Mesendoderm (in vitro differentiated cells): Measurements from ENCODE around the gene WDR73.
"Not testable (repeated sequence)": the region's sequence is repeated elsewhere in the genome, so short reads cannot be mapped to it uniquely, and the experiment has no call there.

ENCODE experiments used
- DNase-seq: peaks from one replicate; pipeline ENCODE4 v3.0.0; 2013
- H2AK5ac ChIP-seq: 2 replicates; pipeline ENCODE4 v1.6.1; 2013; ENCODE audit warnings: low read length, inconsistent platforms
- H2BK120ac ChIP-seq: 2 replicates; pipeline ENCODE4 v1.6.1; 2013; ENCODE audit warnings: low read depth, mild to moderate bottlenecking, low read length, moderate library complexity, mixed read lengths
- H2BK15ac ChIP-seq: replicated peaks from 2 replicates; pipeline ENCODE4 v1.6.1; 2013; ENCODE audit warnings: low read depth, mild to moderate bottlenecking, moderate library complexity
- H2BK5ac ChIP-seq: 2 replicates; pipeline ENCODE4 v1.6.1; 2013; ENCODE audit warnings: low read length, inconsistent platforms
- H3K18ac ChIP-seq: 2 replicates; pipeline ENCODE4 v1.6.1; 2013; ENCODE audit warnings: mild to moderate bottlenecking, low read length, mixed read lengths
- H3K23ac ChIP-seq: one replicate; pipeline ENCODE4 v1.6.1; 2013; ENCODE audit warnings: low read length
- H3K27ac ChIP-seq: 2 replicates; pipeline ENCODE4 v1.5.1; 2013; ENCODE audit warnings: low read depth, mild to moderate bottlenecking, inconsistent platforms, low read length, moderate library complexity
- H3K27me3 ChIP-seq: 2 replicates; pipeline ENCODE4 v1.6.1; 2013; ENCODE audit warnings: low read length, control low read depth, mild to moderate bottlenecking, inconsistent platforms; ENCODE audit not compliant: insufficient read depth, poor library complexity
- H3K36me3 ChIP-seq: 2 replicates; pipeline ENCODE4 v1.6.1; 2013; ENCODE audit warnings: low read length, inconsistent platforms; ENCODE audit not compliant: control insufficient read depth, insufficient read depth
- H3K4ac ChIP-seq: one replicate; pipeline ENCODE4 v1.6.1; 2013; ENCODE audit warnings: low read depth, mild to moderate bottlenecking, low read length, moderate library complexity
- H3K4me1 ChIP-seq: 2 replicates; pipeline ENCODE4 v1.6.1; 2013; ENCODE audit warnings: low read depth, low read length, inconsistent platforms; ENCODE audit not compliant: control insufficient read depth
- H3K4me2 ChIP-seq: 2 replicates; pipeline ENCODE4 v1.6.1; 2013; ENCODE audit warnings: low read length
- H3K4me3 ChIP-seq: 2 replicates; pipeline ENCODE4 v1.5.1; 2013; ENCODE audit warnings: mild to moderate bottlenecking, low read length
- H3K56ac ChIP-seq: one replicate; pipeline ENCODE4 v1.6.1; 2013; ENCODE audit warnings: low read length
- H3K79me1 ChIP-seq: 2 replicates; pipeline ENCODE4 v1.6.1; 2013; ENCODE audit warnings: low read length, inconsistent platforms
- H3K79me2 ChIP-seq: 2 replicates; pipeline ENCODE4 v1.6.1; 2013; ENCODE audit warnings: mild to moderate bottlenecking, low read length; ENCODE audit not compliant: control insufficient read depth, insufficient read depth
- H3K9ac ChIP-seq: 2 replicates; pipeline ENCODE4 v1.6.1; 2013; ENCODE audit warnings: low read length, inconsistent platforms
- H4K5ac ChIP-seq: one replicate; pipeline ENCODE4 v1.6.1; 2013; ENCODE audit warnings: low read length
- H4K8ac ChIP-seq: one replicate; pipeline ENCODE4 v1.6.1; 2013; ENCODE audit warnings: low read depth, mild to moderate bottlenecking, control low read depth, low read length, moderate library complexity
- WGBS: extraction: QIAGEN DNeasy Blood & Tissue Kit; methylation state at CpG from one replicate; pipeline ENCODE4 v1.1.7; 2013; ENCODE audit warnings: low lambda C conversion rate, missing lambda C conversion rate; ENCODE audit not compliant: insufficient coverage; ENCODE audit errors: extremely low coverage; 5-methylcytosine and 5-hydroxymethylcytosine counted together

The WDR73 gene

DNA sequence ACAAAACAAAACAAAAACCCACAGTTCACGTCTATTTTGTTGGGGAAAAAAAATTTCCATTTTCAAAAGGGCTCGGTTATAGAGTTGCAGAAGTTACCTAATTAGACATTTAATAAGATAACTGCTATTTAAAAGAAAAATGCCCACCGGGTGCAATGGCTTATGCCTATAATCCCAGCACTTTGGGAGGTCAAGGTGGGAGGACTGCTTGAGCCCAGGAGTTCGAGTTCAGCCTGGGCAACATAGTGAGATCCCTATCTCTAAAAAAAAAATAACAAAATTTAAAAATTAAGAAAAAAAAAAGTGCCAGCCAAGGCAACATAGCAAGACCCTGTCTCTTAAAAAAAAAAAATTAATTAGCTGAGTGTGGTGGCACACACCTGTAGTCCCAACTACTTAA is 42.7 kb upstream of the WDR73 start:
- no peak overlapping the region for H2BK15ac ChIP-seq
- H3K9ac ChIP-seq: no peak overlapping the region
- H2BK5ac ChIP-seq: no peak overlapping the region
- no peak overlapping the region for H3K27ac ChIP-seq
- no peak overlapping the region for H2BK120ac ChIP-seq
- WGBS: no CpG with 5 or more reads among the region's 4 CpGs
- no peak overlapping the region for H3K18ac ChIP-seq
- H3K79me1 ChIP-seq: peaks cover 6% of the 10 kb centered on the region
- no peak overlapping the region for H3K4ac ChIP-seq
- no peak overlapping the region for H3K4me3 ChIP-seq
- H3K36me3 ChIP-seq: no peaks in the 10 kb centered on the region
- no peaks in the 10 kb centered on the region for H3K27me3 ChIP-seq
- no peaks in the 10 kb centered on the region for H3K4me1 ChIP-seq
- H4K8ac ChIP-seq: no peak overlapping the region
- H2AK5ac ChIP-seq: no peak overlapping the region
- H4K5ac ChIP-seq: no peak overlapping the region
- H3K79me2 ChIP-seq: peaks cover 41% of the 10 kb centered on the region
- DNase-seq: no peak
- H3K4me2 ChIP-seq: no peak overlapping the region
- no peak overlapping the region for H3K56ac ChIP-seq
- no peak overlapping the region for H3K23ac ChIP-seq

DNA sequence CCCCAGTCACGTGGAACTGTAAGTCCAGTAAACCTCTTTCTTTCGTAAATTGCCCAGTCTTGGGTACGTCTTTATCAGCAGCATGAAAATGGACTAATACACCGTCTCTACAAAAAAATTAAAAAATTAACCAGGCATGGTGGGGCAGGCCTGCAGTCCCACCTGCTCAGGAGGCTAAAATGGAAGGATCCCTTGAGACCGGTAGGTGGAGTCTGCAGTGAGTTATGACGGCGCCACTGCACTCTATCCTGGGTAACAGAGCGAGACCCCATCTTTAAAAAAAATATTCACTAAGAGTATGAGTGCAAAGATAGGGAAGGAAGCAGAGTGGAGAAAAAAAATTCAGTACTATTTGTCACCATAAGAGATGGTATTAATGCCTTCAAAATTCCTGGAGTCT is 36.3 kb upstream of the WDR73 start:
- H3K56ac ChIP-seq: no peak overlapping the region

DNA sequence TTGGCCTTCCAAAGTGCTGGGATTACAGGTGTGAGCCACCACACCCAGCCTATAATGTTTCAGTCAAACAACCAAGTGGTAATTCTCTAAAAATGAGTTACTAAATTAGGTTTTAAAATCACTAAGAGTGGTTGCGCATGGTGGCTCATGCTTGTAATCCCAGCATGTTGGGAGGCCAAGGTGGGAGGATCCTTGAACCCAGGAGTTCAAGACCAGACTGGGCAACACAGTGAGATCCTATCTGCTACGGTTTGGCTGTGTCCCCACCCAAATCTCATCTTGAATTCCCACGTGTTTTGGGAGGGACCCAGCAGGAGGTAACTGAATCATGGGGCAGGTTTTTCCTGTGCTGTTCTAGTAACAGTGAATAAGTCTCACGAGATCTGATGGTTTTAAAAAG is 35.8 kb upstream of the WDR73 start:
- Histone ChIP-seq H3K27me3 (no peaks in the 10 kb centered on the region), H2BK5ac (no peak overlapping the region), H3K56ac (no peak overlapping the region), H3K27ac (no peak overlapping the region), H3K9ac (no peak overlapping the region), H2BK15ac (no peak overlapping the region), H3K79me1 (peaks cover 3% of the 10 kb centered on the region), H4K8ac (no peak overlapping the region), H2AK5ac (no peak overlapping the region), H3K36me3 (no peaks in the 10 kb centered on the region), H3K4me2 (no peak overlapping the region), H3K4me3 (no peak overlapping the region), H3K4me1 (no peaks in the 10 kb centered on the region), H2BK120ac (no peak overlapping the region), H3K4ac (no peak overlapping the region), H3K18ac (no peak overlapping the region), H3K79me2 (peaks cover 14% of the 10 kb centered on the region), H4K5ac (no peak overlapping the region), H3K23ac (no peak overlapping the region)
- WGBS: no CpG with 5 or more reads among the region's 4 CpGs
- DNase-seq: no peak

More for the DNA sequence above, 36.3 kb upstream of the WDR73 start:
- no peak overlapping the region for H3K4me2 ChIP-seq
- peaks cover 3% of the 10 kb centered on the region for H3K79me1 ChIP-seq
- no peak overlapping the region for H3K18ac ChIP-seq
- H4K5ac ChIP-seq: no peak overlapping the region
- no peaks in the 10 kb centered on the region for H3K4me1 ChIP-seq
- no peak overlapping the region for H3K9ac ChIP-seq
- H3K79me2 ChIP-seq: peaks cover 14% of the 10 kb centered on the region
- no peak overlapping the region for H2BK15ac ChIP-seq
- no peak overlapping the region for H2AK5ac ChIP-seq
- no peak overlapping the region for H3K27ac ChIP-seq
- no peak overlapping the region for H2BK5ac ChIP-seq
- no peak overlapping the region for H3K4ac ChIP-seq
- no peak overlapping the region for H2BK120ac ChIP-seq
- no peaks in the 10 kb centered on the region for H3K36me3 ChIP-seq
- no peak for DNase-seq
- H3K27me3 ChIP-seq: no peaks in the 10 kb centered on the region
- no peak overlapping the region for H4K8ac ChIP-seq
- WGBS: no CpG with 5 or more reads among the region's 8 CpGs
- H3K23ac ChIP-seq: no peak overlapping the region
- H3K4me3 ChIP-seq: no peak overlapping the region

DNA sequence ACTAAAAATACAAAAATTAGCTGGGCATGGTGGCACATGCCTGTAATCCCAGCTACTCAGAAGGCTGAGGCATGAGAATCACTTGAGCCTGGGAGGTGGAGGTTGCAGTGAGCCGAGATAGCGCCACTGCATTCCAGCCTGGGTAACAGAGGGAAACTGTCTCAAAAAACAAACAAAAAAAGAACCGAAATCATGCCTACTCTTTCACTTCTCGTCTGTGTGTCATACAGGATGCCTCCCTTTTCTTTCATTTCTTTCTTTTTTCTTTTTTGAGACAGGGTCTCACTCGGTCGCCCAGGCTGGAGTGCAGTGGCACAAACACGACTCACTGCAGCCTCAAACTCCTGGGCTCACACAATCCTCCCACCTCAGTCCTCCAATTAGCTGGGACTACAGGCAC is 32.4 kb upstream of the WDR73 start:
- not testable (repeated sequence) for H2BK120ac ChIP-seq, DNase-seq, H3K4me3 ChIP-seq, H4K5ac ChIP-seq, H2BK15ac ChIP-seq, H2BK5ac ChIP-seq, H3K79me2 ChIP-seq, H3K9ac ChIP-seq, H4K8ac ChIP-seq, H3K23ac ChIP-seq, H3K18ac ChIP-seq, H3K56ac ChIP-seq, H3K27ac ChIP-seq, H3K79me1 ChIP-seq, H3K36me3 ChIP-seq, H2AK5ac ChIP-seq, H3K27me3 ChIP-seq, H3K4ac ChIP-seq, H3K4me1 ChIP-seq, H3K4me2 ChIP-seq
- WGBS: no CpG with 5 or more reads among the region's 7 CpGs

DNA sequence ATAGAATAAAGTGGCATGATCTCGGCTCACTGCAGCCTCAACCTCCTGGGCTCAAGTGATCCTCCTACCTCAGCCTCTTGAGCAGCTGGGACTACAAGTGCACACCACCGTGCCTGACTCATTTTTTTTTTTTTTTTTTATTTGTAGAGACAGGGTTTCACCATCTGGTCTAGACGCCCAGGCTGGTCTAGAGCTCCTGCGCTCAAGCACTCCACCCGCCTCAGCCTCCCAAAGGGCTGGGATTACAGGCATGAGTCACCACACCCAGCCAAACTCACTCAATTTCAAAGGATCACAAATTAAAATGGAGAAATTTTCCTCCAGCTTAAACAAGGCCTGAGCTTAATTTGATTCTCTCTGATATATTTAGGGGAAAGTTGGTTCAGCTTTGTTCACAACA is 31.2 kb upstream of the WDR73 start:
- Histone ChIP-seq H3K27ac (no peak overlapping the region), H3K79me2 (no peaks in the 10 kb centered on the region), H3K36me3 (no peaks in the 10 kb centered on the region), H3K4ac (no peak overlapping the region), H2BK5ac (no peak overlapping the region), H2BK15ac (no peak overlapping the region), H3K18ac (no peak overlapping the region), H4K8ac (no peak overlapping the region), H3K4me2 (no peak overlapping the region), H3K9ac (no peak overlapping the region), H3K27me3 (no peaks in the 10 kb centered on the region), H3K4me1 (no peaks in the 10 kb centered on the region), H3K23ac (no peak overlapping the region), H4K5ac (no peak overlapping the region), H3K79me1 (no peaks in the 10 kb centered on the region), H3K56ac (no peak overlapping the region), H2BK120ac (no peak overlapping the region), H2AK5ac (no peak overlapping the region), H3K4me3 (no peak overlapping the region)
- WGBS: no CpG with 5 or more reads among the region's 5 CpGs
- DNase-seq: no peak

DNA sequence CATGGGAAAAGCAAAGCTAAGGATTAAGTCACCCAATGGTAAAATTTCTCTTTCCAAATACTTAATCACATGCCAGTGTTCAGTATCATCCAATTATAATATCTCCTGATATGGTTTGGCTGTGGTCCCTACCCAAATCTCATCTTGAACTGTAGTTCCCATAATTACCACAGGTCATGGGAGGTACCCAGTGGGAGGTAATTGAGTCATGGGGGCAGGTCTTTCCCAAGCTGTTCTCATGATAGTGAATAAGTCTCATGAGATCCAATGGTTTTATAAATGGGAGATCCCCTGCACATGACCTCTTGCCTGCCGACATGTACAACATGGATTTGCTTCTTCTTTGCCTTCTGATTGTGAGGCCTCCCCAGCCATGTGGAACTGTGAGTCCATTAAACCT is 30.0 kb upstream of the WDR73 start:
- peaks cover 3% of the 10 kb centered on the region for H3K36me3 ChIP-seq
- DNase-seq: peak; percentile 22
- no peak overlapping the region for H3K9ac ChIP-seq
- no peak overlapping the region for H2BK120ac ChIP-seq
- no peaks in the 10 kb centered on the region for H3K79me2 ChIP-seq
- WGBS: no CpG with 5 or more reads among the region's 1 CpG
- H2BK5ac ChIP-seq: no peak overlapping the region
- no peaks in the 10 kb centered on the region for H3K4me1 ChIP-seq
- H3K27me3 ChIP-seq: no peaks in the 10 kb centered on the region
- no peak overlapping the region for H2AK5ac ChIP-seq
- no peak overlapping the region for H4K8ac ChIP-seq
- H3K23ac ChIP-seq: no peak overlapping the region
- H3K27ac ChIP-seq: no peak overlapping the region
- H3K4ac ChIP-seq: no peak overlapping the region
- no peak overlapping the region for H3K18ac ChIP-seq
- no peak overlapping the region for H4K5ac ChIP-seq
- no peak overlapping the region for H3K4me2 ChIP-seq
- no peak overlapping the region for H3K56ac ChIP-seq
- no peak overlapping the region for H3K4me3 ChIP-seq
- H2BK15ac ChIP-seq: no peak overlapping the region
- H3K79me1 ChIP-seq: peaks cover 2% of the 10 kb centered on the region
